Tibial nerve (tissue), 3 donors: ENCODE results near the gene MRGPRX3.
"Not testable (repeated sequence)": the region's sequence is repeated elsewhere in the genome, so short reads cannot be mapped to it uniquely, and the experiment has no call there.

ENCODE experiments used
- POLR2A ChIP-seq, 2 donors: fragments of 450-650 bp; IDR thresholded peaks; one replicate each; pipeline ENCODE4 v1.6.1; 2017; ENCODE audit warnings: antibody characterized with exemption in 2 of 2, mild to moderate bottlenecking in 2 of 2, moderate library complexity in 2 of 2
- TF ChIP-seq, protein P1 (sequence below), 5 experiments: fragments of 200-600 bp in 3 of 5; fragments of 450-650 bp in 2 of 5; sonication (generic) in 3 of 5; IDR thresholded peaks; one replicate each; pipeline ENCODE4 v1.5.1; 2016 to 2019; ENCODE audit warnings: antibody characterized with exemption in 5 of 5, mild to moderate bottlenecking in 3 of 5, moderate library complexity in 2 of 5

DNA sequence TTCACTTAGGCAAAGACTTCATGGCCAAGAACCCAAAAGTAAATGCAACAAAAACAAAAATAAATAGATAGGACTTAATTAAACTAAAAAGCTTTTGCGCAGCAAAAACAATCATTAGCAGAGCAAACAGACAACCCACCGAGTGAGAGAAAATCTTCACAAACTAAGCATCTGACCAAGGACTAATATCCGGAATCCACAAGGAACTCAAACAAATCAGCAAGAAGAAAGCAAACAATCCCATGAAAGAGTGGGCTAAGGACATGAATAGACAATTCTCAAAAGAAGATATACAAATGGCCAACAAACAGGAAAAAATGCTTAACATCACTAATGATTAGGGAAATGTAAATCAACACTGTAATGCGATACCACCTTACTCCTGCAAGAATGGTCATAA is 1.3 kb upstream of the MRGPRX3 start:
- TF ChIP-seq POLR2A (IDR thresholded peaks at IDR 0.05): not testable (repeated sequence)
- TF ChIP-seq, protein P1, sequence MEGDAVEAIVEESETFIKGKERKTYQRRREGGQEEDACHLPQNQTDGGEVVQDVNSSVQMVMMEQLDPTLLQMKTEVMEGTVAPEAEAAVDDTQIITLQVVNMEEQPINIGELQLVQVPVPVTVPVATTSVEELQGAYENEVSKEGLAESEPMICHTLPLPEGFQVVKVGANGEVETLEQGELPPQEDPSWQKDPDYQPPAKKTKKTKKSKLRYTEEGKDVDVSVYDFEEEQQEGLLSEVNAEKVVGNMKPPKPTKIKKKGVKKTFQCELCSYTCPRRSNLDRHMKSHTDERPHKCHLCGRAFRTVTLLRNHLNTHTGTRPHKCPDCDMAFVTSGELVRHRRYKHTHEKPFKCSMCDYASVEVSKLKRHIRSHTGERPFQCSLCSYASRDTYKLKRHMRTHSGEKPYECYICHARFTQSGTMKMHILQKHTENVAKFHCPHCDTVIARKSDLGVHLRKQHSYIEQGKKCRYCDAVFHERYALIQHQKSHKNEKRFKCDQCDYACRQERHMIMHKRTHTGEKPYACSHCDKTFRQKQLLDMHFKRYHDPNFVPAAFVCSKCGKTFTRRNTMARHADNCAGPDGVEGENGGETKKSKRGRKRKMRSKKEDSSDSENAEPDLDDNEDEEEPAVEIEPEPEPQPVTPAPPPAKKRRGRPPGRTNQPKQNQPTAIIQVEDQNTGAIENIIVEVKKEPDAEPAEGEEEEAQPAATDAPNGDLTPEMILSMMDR (IDR thresholded peaks at IDR 0.05): not testable (repeated sequence)
